ENCODE results near the gene TMEM165. TPM values are rescaled to one million over a fixed set of nuclear protein-coding genes. Genes with fewer than 3 reads are reported as not detected.

Gene TMEM165, protein sequence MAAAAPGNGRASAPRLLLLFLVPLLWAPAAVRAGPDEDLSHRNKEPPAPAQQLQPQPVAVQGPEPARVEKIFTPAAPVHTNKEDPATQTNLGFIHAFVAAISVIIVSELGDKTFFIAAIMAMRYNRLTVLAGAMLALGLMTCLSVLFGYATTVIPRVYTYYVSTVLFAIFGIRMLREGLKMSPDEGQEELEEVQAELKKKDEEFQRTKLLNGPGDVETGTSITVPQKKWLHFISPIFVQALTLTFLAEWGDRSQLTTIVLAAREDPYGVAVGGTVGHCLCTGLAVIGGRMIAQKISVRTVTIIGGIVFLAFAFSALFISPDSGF
- 50.8 and 68.4 TPM in 2 replicates for polyA plus RNA-seq

GRCh38 chr4:55395529-55396307, at the start of gene TMEM165:
TSS of gene TMEM165 (plus strand) at chr4:55395957. CDS start at chr4:55396190, 233 bp downstream.

GRCh38 chr4:55345980-55346850, 49.5 kb upstream of the TMEM165 start, which contains the start of gene SRD5A3:
TSS of gene SRD5A3 (plus strand) at chr4:55346242. CDS start at chr4:55346337, 95 bp downstream.

Other genes starting within 250 kb of the TMEM165 start
- 52.0 and 72.4 TPM in 2 replicates for gene SRD5A3, start 49.7 kb upstream of the TMEM165 start, polyA plus RNA-seq
- 9.9 and 12.5 TPM in 2 replicates for gene CLOCK, start 151.0 kb downstream of the TMEM165 start, polyA plus RNA-seq
- not detected in 2 replicates for gene PDCL2, start 196.3 kb downstream of the TMEM165 start, polyA plus RNA-seq
- 4.3 TPM in 1 of 2 replicates, not detected in the other for gene NMU, start 240.3 kb downstream of the TMEM165 start, polyA plus RNA-seq

Data from Purkinje cell (primary cell).